ENCODE results near the gene RABGGTA. TPM values are rescaled to one million over a fixed set of nuclear protein-coding genes. Genes with fewer than 3 reads are reported as not detected.

The RABGGTA gene
- total RNA-seq, 6 experiments from 2014 or later, result 11.5 to 28.3 (median 15.2) TPM

DNA sequence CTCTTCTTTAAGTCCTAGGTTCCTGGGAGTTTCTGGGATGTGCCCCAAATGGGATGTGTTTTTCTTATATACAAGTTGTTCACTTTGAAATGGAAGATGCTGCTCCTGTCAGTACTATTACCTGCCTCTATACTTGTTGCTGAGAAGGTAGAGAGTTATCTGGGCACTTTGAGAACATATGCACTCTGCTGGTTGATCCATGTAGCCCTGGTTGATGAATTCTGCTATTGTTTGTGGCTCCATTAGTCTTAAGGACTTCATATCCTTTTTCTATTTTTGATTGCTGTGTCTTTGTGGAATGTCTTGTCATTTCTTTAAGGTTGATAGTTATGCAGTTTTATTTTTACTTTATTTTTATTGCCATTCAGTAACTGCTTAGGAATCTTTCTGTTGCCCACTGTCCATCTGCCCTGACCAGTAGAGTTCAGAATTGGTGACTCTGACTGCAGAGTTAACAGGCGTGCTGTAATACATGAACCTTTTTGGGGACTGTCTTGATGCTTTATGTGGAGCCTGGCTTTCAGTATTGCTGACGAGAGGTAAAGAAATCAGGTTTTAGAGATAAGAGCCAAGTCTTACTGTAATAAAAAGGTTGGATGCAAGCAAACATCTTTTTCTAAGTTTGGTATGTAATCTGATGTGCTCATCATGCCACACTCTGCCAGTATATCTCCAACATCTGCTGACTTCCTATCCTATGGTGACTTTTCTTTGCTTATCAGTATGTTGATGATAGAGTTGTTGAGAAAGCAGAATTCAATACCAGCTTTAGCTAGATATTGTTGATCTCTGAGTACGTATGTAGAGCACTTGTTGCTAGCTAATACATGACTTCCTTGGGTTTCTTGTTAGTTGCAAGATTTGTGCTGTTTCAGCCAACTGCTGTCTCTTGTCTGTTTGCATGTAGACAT, 37.0 kb downstream of the RABGGTA start:
- intact Hi-C loops (cut with DNase I), result no loop called here
- H3K4me1 ChIP-seq, result peaks cover 0 to 29% (median 8%) of the 10 kb centered on the region in 4 donors
- ATAC-seq (no peak), DNase-seq (no peak)
- no peak for TF ChIP-seq POLR2A (IDR thresholded peaks at IDR 0.05)
- TF ChIP-seq, protein P1, sequence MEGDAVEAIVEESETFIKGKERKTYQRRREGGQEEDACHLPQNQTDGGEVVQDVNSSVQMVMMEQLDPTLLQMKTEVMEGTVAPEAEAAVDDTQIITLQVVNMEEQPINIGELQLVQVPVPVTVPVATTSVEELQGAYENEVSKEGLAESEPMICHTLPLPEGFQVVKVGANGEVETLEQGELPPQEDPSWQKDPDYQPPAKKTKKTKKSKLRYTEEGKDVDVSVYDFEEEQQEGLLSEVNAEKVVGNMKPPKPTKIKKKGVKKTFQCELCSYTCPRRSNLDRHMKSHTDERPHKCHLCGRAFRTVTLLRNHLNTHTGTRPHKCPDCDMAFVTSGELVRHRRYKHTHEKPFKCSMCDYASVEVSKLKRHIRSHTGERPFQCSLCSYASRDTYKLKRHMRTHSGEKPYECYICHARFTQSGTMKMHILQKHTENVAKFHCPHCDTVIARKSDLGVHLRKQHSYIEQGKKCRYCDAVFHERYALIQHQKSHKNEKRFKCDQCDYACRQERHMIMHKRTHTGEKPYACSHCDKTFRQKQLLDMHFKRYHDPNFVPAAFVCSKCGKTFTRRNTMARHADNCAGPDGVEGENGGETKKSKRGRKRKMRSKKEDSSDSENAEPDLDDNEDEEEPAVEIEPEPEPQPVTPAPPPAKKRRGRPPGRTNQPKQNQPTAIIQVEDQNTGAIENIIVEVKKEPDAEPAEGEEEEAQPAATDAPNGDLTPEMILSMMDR (IDR thresholded peaks at IDR 0.05), result no peak
- H3K36me3 ChIP-seq, result peaks cover 1 to 39% (median 15%) of the 10 kb centered on the region in 4 donors
- H3K27me3 ChIP-seq, result no peaks in the 10 kb centered on the region
- H3K27ac ChIP-seq, result no peak overlapping the region
- no peaks in the 10 kb centered on the region for H3K9me3 ChIP-seq
- peak overlapping the region in 1 of 3 donors; percentile 81 for H3K4me3 ChIP-seq
- WGBS (ENCODE audit: insufficient coverage, low coverage, low lambda C conversion rate, missing lambda C conversion rate), result 89% methylated on average over 3 of the region's 3 CpGs

DNA sequence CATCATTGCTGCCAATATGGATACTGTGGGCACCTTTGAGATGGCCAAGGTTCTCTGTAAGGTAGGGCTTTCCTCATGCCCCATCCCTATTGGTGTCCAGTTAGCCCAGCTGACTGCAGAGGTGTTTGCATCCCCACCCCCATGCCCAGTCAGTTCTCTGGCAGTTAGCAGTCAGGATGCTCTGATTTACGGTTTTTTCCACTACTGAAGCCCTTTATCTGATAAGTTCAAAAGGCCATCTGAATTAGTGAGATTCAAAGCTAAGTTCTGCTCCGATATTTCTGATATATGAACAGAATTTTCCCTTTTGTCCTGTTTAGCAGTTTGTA, 37.9 kb downstream of the RABGGTA start:
- DNase-seq (peak in 1 of 3 donors; percentile 44), ATAC-seq (no peak)
- peak overlapping the region; percentile 81 to 97 (median 95) for H3K4me3 ChIP-seq
- peaks cover under 1 to 30% (median 15%) of the 10 kb centered on the region in 4 donors for H3K36me3 ChIP-seq
- WGBS (ENCODE audit: insufficient coverage, low coverage, low lambda C conversion rate, missing lambda C conversion rate), result 56% methylated on average over 2 of the region's 2 CpGs
- intact Hi-C loops (cut with DNase I), result no loop called here
- H3K4me1 ChIP-seq, result peaks cover 0 to 38% (median 8%) of the 10 kb centered on the region in 4 donors
- no peak for TF ChIP-seq POLR2A (IDR thresholded peaks at IDR 0.05)
- TF ChIP-seq, protein P1 (IDR thresholded peaks at IDR 0.05), result no peak
- H3K27me3 ChIP-seq, result no peaks in the 10 kb centered on the region
- H3K27ac ChIP-seq, result peak overlapping the region in 1 of 3 donors; percentile 85
- H3K9me3 ChIP-seq, result no peaks in the 10 kb centered on the region

DNA sequence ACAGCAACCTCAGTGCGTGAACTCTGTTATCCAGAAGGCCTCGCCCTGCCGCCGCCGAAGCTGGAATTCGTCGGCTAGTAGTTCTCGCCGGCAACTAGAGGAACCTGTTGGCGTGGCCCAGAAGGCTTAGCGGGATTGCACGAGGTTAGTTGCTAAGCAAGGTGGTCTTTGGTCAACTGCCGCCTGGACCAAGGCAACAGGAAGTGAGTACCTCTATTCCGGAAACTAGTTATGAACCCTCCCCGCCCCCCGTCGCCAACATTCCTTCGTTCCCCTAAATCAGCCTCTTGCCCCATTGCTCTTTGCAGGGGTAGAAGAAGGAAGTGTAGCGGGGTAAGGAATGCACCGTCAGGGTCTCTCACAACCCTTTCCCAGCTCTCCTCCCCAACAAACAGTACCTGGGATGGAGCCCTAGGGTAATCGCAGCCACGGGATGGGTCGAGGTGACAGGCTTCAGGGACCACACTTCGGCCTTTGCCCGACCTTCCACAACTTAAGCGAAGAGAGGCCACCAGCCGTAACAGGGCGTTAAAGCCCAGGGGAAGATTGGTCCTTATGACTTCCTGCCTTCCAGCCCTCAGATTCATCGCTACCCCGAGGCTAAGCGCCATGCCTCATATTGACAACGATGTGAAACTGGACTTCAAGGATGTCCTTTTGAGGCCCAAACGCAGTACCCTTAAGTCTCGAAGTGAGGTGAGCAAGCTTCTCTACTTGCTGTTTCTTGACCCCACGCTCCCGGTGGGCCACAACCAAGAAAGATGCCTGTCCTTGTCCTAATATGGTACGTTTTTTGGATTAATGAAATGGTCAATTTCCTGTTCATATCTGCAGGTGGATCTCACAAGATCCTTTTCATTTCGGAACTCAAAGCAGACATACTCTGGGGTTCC, 38.5 kb downstream of the RABGGTA start, which contains the start of gene GMPR2:
TSS of gene GMPR2 (plus strand) at position 285 of the 893 bp plus-strand sequence. CDS start at position 610, 325 bp downstream.
- peak within 1 kb of the TSS; percentile 81 to 97 (median 95) for H3K4me3 ChIP-seq
- intact Hi-C loops (cut with DNase I), result no loop called here
- peaks cover 0 to 25% (median 15%) of the 10 kb centered on the region in 4 donors for H3K36me3 ChIP-seq
- H3K4me1 ChIP-seq, result peaks cover 0 to 39% (median 8%) of the 10 kb centered on the region in 4 donors
- TF ChIP-seq, protein P1 (IDR thresholded peaks at IDR 0.05), result no peak
- TF ChIP-seq POLR2A (IDR thresholded peaks at IDR 0.05), result no peak
- 3% methylated on average over 33 of the region's 38 CpGs for WGBS (ENCODE audit: insufficient coverage, low coverage, low lambda C conversion rate, missing lambda C conversion rate)
- peak within 1 kb of the TSS; percentile 74 to 85 (median 76) for H3K27ac ChIP-seq
- no peaks in the 10 kb centered on the region for H3K27me3 ChIP-seq
- DNase-seq (peak in 1 of 3 donors; percentile 63), ATAC-seq (peak; percentile 64 to 77 (median 69))
- H3K9me3 ChIP-seq, result no peaks in the 10 kb centered on the region

DNA sequence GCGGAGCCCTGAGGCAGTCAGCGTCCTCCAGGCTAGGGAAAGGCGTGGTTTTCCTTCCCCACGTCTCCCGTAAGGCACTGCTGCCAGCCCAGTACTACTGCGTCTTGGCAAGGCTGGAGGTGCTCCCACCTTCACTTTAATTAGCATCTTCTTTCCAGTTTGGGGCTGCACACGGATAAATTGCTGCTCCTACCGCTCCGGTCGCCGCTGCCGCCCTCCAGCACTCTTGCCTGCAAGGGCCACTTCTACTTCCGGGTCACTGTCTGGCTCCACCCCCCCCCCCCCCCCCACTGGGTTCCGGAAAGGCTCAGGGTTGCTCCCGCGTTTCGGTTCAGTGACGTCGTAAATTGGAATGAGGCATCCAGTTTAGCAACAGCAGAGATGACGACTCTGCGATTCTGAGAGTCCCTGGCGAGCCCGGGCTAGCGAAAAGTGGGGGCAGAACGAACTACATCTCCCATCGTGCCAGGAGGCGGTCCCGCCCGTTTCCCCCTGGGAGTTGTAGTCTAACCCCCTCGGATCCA, 39.2 kb downstream of the RABGGTA start, which contains the start of gene NEDD8:
TSS of gene NEDD8 (minus strand) at position 247 of the 524 bp plus-strand sequence. CDS start at position 147, 100 bp downstream.
- TF ChIP-seq, protein P1 (IDR thresholded peaks at IDR 0.05), result no peak
- TF ChIP-seq POLR2A (IDR thresholded peaks at IDR 0.05), result peak; percentile 33
- Histone ChIP-seq H3K9me3 (no peaks in the 10 kb centered on the region), H3K36me3 (peaks cover 2 to 23% (median 12%) of the 10 kb centered on the region in 4 donors), H3K27ac (peak within 1 kb of the TSS; percentile 74 to 85 (median 76)), H3K27me3 (no peaks in the 10 kb centered on the region), H3K4me3 (peak within 1 kb of the TSS; percentile 81 to 97 (median 95)), H3K4me1 (peaks cover 0 to 39% (median 8%) of the 10 kb centered on the region in 4 donors)
- peak; percentile 91 to 93 (median 93) for DNase-seq
- intact Hi-C loops (cut with DNase I), result no loop called here
- peak; percentile 87 to 94 (median 92) for ATAC-seq
- under 1% methylated on average over 17 of the region's 30 CpGs for WGBS (ENCODE audit: insufficient coverage, low coverage, low lambda C conversion rate, missing lambda C conversion rate)

Data from right lobe of liver (tissue), 6 donors.